Measurements from ENCODE around the gene SHB.

DNA sequence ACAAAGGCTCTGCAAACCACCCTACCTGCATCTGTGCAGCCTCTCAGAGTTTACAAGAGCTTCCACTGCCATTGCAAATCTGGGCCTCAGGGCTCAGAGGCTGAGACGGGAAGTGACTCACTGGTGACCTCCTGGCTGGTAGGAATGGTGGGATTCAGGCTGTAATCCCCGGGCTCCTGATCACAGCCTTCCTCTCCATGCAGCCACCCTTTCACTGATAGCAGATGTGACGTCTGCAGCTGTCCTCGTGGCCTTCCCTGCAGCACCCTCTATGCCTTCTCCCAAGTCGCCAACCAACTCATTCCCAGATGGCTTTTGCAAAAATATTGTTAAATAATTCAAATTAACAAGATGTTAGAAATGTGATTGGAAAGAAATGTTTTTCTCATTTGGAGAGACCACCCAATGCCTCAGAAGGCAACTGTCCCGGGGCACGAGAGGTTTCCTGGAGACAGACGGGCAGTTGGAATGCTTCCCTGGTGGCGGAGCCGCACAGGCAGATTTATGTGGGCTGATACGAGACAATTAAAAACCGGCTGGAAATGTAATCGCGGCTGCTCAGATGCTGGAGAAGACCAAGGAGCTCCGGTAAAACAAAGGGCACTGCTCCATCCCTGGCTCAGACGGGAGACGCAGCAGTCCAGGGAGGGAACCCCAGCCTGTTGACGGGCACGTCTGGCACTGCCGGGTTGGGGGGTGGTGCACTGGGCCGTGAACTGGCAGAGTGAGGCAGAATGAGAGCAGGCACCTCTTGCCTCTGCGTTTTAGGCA lies 130.7 kb downstream of the SHB start:
- no peak for TF ChIP-seq IKZF1 (IDR thresholded peaks at IDR 0.05)
- no peak for TF ChIP-seq CCAR2 (optimal IDR thresholded peaks at IDR 0.05; ENCODE audit: low read depth, low read length)
- TF ChIP-seq MYC (CRISPR knock-in tag; IDR thresholded peaks at IDR 0.05; ENCODE audit: borderline replicate concordance) = no peak
- TF ChIP-seq HNF4A (CRISPR knock-in tag; IDR thresholded peaks at IDR 0.05) = no peak
- TF ChIP-seq, protein P1, sequence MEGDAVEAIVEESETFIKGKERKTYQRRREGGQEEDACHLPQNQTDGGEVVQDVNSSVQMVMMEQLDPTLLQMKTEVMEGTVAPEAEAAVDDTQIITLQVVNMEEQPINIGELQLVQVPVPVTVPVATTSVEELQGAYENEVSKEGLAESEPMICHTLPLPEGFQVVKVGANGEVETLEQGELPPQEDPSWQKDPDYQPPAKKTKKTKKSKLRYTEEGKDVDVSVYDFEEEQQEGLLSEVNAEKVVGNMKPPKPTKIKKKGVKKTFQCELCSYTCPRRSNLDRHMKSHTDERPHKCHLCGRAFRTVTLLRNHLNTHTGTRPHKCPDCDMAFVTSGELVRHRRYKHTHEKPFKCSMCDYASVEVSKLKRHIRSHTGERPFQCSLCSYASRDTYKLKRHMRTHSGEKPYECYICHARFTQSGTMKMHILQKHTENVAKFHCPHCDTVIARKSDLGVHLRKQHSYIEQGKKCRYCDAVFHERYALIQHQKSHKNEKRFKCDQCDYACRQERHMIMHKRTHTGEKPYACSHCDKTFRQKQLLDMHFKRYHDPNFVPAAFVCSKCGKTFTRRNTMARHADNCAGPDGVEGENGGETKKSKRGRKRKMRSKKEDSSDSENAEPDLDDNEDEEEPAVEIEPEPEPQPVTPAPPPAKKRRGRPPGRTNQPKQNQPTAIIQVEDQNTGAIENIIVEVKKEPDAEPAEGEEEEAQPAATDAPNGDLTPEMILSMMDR (CRISPR knock-in tag; IDR thresholded peaks at IDR 0.05) = no peak
- TF ChIP-seq ZNF12 (CRISPR knock-in tag; IDR thresholded peaks at IDR 0.05) = no peak
- no peak for TF ChIP-seq ZNF205 (CRISPR knock-in tag; IDR thresholded peaks at IDR 0.05)
- TF ChIP-seq, protein P2, sequence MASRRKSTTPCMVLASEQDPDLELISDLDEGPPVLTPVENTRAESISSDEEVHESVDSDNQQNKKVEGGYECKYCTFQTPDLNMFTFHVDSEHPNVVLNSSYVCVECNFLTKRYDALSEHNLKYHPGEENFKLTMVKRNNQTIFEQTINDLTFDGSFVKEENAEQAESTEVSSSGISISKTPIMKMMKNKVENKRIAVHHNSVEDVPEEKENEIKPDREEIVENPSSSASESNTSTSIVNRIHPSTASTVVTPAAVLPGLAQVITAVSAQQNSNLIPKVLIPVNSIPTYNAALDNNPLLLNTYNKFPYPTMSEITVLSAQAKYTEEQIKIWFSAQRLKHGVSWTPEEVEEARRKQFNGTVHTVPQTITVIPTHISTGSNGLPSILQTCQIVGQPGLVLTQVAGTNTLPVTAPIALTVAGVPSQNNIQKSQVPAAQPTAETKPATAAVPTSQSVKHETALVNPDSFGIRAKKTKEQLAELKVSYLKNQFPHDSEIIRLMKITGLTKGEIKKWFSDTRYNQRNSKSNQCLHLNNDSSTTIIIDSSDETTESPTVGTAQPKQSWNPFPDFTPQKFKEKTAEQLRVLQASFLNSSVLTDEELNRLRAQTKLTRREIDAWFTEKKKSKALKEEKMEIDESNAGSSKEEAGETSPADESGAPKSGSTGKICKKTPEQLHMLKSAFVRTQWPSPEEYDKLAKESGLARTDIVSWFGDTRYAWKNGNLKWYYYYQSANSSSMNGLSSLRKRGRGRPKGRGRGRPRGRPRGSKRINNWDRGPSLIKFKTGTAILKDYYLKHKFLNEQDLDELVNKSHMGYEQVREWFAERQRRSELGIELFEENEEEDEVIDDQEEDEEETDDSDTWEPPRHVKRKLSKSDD (CRISPR knock-in tag; IDR thresholded peaks at IDR 0.05; ENCODE audit: low read depth) = no peak
- TF ChIP-seq ZNF20 (CRISPR knock-in tag; IDR thresholded peaks at IDR 0.05) = no peak
- TF ChIP-seq CBX1 (IDR thresholded peaks at IDR 0.05; ENCODE audit: low read depth) = no peak
- no peak for TF ChIP-seq NFIC (IDR thresholded peaks at IDR 0.05; ENCODE audit: low read length)
- no peak for TF ChIP-seq ZNF878 (CRISPR knock-in tag; IDR thresholded peaks at IDR 0.05)
- no peak for TF ChIP-seq KAT7 (CRISPR knock-in tag; IDR thresholded peaks at IDR 0.05; ENCODE audit: borderline replicate concordance)
- TF ChIP-seq, protein P3, sequence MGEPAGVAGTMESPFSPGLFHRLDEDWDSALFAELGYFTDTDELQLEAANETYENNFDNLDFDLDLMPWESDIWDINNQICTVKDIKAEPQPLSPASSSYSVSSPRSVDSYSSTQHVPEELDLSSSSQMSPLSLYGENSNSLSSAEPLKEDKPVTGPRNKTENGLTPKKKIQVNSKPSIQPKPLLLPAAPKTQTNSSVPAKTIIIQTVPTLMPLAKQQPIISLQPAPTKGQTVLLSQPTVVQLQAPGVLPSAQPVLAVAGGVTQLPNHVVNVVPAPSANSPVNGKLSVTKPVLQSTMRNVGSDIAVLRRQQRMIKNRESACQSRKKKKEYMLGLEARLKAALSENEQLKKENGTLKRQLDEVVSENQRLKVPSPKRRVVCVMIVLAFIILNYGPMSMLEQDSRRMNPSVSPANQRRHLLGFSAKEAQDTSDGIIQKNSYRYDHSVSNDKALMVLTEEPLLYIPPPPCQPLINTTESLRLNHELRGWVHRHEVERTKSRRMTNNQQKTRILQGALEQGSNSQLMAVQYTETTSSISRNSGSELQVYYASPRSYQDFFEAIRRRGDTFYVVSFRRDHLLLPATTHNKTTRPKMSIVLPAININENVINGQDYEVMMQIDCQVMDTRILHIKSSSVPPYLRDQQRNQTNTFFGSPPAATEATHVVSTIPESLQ (CRISPR knock-in tag; conservative IDR thresholded peaks at IDR 0.05) = no peak

Measured in HepG2 (cell line).